NCI-H748 treated with DMSO at 0.1 percent for 48 hours (cell line): ENCODE data around the gene MS4A4A.
"Not testable (repeated sequence)": the region's sequence is repeated elsewhere in the genome, so short reads cannot be mapped to it uniquely, and the experiment has no call there.

Experiments
- DNase-seq: peaks from one replicate; lab custom pipeline; 2025; lab: John Stamatoyannopoulos, UW

Gene MS4A4A

DNA sequence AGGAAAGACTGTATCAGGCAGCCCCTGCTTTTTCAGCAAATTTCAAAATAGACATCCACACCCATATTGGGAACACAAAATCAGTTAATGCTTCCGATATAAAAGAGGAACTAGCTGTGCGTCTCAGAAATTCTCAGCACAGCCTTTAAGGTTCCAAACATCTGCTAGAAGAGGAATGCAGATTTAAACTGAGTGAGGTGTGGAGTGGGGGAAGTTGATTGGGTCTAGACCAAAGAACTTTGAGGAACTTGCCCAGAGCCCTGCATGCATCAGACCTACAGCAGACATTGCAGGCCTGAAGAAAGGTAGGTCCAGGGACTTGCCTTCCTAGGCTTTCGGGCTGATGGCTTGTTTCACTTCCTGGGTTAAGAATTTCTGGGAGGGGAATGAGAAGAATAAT lies at the start of gene MS4A4A:
TSS of gene MS4A4A (plus strand) at position 255 of the 400 bp plus-strand sequence. CDS start at position 265, 10 bp downstream.
- no peak for DNase-seq

DNA sequence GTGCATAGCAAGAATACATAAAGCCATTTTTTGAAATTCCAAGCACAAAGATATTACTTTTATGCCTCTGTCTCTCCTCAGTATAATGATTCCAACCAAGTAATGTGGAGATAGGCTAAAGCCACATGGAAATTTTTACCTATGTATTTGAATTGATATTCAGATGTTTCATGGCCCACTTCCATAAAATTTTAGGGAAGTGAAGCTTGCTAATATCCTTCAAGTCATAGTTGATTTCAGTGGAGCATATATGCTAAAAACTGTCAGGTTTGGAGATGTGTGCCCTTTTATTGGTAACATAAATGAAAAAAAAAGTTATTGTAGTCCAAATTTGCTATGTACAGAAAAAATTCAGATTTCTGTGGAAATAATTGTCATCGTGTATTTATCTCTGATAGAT lies 49.8 kb upstream of the MS4A4A start:
- no peak for DNase-seq

DNA sequence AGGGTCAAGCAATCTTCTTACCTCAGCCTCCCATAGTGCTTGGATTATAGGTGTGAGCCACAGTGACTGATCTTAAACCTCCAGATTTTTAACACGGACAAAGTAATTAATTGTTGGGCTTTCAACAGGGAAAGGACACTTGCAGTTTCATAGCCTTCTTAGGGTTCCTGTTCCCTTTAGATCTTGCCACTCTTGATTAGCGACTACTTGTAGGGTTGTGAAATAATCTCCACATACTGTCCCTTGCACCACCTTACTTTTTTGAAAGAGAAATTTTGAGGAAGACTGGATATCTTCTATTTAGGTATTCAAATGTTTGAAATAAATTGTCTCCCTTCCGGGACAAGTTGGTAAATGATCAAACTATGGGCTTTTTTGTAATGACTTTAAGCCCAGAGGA lies 45.1 kb upstream of the MS4A4A start:
- no peak for DNase-seq

DNA sequence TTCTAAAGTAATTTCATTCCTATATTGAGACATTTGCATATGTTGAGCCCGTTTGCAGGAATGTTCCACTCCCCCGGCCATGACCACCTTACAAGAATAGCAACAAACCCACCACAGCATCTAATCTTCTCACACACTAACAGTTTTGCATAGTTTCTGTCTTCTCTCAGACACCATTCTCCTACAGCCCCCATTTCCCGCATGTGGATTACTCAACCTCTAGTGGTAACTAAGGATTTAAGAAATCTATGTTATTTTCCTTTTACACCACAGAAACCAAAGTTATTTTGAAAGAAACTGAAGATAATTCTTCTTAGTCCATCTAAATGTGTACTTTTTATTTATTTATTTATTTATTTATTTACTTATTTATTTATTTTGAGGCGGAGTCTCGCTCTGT lies 39.8 kb upstream of the MS4A4A start:
- DNase-seq = no peak

DNA sequence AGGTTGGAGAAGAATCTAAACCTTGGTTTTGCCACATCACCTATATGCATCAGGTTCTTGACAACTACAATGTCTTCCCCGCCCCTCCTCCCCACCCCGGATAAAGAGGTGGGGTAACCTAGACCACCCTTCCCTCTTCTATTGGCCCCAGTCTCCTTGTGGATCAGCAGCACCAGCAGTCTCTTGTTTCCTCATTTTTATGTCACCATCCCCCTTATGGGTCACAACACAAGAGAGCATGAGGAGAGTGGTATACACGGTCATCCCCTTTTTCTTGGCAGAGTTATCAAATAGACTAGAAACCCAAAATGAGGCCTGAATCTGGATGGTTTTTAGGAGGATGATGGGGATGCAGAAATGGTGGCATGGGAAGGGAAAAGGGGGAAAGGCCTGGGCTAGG lies 38.7 kb upstream of the MS4A4A start:
- no peak for DNase-seq

DNA sequence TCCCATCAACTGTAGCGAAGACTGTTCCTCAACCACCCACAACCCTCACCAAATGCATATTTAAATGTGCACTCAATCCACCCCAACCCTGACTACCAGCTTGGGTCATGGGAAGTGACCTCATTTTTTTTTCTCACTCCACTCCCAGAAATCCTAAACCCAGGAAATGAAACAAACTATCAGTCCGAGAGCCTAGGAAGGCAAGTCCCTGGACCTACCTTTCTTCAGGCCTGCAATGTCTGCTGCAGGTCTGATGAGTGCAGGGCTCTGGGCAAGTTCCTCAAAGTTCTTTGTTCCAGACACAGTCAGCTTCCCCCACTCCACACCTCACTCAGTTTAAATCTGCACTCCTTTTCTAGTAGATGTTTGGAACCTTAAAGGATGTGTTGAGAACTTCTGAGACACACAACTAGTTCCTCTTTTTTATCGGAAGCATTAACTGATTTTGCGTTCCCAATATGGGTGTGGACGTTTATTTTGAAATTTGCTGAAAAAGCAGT lies 37.7 kb upstream of the MS4A4A start, which contains the start of gene MS4A4E:
TSS of gene MS4A4E (minus strand) at position 398 of the 500 bp plus-strand sequence. CDS start 13,082 bp downstream, outside the sequence.
- no peak for DNase-seq

DNA sequence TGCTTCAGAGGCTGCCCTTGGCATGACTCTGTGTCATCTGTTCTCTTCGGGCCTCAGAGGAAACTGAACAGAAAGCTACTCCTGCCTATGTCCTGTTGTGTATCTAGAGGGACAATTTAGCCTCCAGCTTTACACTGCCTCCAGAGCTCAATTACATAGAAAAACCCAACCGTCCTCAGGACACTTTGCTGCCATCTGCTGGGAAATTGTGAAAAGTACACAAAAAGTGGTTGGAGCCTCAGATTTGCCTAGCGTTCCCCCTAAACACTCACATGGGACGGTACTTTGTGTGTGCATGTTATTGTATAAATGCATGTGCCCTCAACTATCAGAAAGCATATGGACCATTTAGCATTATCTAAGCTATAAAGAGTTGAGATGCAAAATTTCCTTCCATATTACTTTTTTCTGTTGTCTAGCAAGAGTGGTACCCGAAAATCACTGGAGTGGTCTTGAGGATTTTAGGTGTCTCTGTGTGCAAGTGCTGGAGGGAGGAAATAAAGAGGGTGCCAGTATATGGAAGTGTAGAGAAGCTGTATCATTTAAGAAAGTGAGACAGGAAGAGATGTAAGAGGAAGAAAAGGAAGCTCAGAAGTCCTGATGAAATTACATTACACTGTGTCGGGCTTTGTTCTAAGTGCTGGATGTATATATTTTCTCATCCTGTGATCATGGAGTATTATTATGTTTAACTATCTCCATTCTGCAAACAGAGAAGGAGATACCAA lies 28.8 kb upstream of the MS4A4A start:
- peak; percentile 29 for DNase-seq

DNA sequence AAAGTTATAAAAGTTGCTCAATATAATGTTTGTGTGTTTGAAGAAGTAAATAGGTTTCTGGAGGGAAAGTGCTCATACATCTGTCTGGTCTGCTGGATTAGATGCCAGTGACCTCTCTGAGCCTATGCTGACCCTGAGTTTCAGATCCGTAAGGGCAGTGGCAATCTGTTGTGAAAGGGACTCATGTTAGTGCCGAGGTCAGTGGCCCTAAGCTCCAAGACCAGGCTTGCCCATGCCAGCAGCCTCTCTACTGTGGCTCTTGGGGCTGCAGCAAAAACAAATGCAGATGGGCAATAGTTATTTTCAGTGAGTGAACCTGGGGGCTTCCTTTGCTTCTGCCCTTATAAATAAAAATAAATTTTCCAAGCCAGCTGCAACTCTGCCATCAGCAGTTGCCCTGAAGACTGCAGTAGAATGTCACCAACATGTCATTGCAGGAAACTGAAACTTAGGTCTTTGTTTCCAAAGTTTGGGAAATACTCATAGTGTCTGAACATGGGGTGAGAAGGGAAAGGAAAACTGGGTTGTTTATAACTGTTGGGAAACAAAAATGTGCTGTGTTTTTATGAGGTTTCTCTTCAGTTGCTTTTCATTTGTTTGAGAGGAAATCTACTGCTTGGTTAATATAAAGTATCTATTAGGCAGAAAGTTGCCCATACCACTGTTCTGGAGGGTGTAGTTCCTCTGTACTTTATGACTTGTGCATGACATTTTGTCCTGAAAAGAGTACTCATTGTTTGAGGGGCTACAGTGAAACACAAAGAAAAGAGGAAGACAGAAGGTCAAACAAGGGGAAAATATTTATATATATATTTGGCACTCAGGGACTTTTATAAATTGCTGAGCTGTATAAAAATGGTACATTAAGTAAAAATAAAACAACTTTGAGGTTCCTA lies 28.0 kb upstream of the MS4A4A start:
- no peak for DNase-seq

DNA sequence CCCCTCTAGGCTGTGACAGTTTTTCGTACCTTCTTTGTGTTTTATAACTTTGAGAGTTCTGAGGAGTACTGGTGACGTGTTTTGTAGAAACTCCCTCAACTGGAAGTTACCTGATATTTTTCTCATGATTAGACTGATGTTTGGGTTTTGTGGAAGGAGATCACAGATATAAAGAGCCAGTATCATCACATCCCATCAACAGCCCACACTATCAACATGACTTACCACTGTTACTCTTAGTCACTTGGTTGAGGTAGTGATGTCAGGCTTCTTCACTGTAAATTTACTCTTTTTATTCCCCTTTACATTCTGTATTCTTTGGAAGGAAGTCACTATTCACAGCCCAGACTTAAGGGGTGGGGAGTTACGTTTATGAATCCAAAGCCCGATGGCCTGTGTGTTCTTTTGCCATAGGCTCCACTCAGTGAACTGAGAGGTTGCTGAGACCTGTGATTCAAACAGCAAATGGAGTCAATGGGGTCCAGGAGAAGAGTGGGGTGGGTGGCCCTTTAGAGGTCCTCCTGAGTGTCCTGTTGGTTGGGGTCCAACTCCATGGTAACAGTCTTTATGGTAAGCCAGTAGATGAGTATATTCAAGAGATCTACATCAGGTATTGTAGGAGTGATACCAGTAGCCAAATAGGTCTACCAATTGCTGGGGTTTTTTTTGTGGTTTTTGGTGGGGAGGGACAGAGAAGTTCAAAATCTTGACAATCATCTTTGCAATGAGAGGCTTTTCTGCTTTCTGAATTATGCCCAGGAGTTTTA lies 22.3 kb upstream of the MS4A4A start:
- DNase-seq = no peak

DNA sequence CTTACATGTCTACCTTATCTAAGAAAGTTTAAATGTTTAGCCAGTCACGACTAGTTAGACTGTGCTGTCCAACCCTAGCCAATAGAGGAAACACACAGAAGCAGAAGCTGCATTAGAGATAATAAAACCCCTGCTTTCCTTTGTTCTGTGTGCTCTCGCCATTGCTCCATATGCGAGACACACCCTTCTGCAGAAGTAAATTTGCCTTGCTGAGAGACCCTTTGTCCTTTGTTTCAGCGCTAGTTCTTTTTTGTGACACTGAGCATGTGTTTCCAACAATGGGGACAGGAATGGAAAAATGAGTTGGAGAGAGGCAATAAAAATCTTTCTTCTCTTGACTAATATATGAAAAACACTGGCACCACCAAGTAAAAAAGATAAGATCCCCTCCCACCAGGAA lies 19.5 kb upstream of the MS4A4A start:
- no peak for DNase-seq

DNA sequence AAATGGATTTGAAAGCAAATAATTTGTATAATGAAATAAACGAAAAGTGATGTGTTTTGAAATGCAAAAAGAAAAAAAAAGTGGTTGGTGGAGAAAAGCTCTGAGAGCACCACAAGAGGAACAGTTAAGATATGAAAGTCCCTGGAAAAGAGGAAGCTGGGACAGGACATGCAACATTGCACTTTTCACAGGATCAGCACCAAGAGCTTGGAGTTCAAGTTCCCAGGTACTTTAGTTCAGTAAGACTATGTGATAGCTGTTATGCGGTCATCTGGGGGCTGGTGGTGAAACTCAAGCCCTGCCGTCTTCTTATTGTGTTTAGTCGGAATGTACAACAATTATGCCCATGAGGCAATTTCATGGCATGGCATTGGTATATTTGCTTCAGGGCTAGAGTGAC lies 17.1 kb upstream of the MS4A4A start:
- DNase-seq = no peak

DNA sequence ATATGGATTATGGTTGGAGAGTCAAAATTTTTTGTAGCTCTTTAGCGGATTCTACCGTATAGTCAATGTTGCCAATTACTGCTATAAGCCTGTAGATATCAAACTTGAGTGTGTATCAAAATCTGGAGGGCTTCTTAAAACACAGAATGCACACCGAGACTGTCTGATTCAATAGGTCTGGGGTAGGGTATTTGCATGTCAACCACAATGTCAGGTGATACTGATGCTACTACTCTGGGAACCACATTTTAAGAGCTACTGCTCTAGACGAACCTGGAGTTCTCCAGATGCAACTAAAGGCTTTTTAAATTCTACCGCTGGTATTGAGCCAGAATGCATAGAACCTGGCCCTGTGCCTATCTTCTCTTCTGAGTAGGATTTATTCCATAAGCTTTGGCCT lies 15.8 kb upstream of the MS4A4A start:
- no peak for DNase-seq

DNA sequence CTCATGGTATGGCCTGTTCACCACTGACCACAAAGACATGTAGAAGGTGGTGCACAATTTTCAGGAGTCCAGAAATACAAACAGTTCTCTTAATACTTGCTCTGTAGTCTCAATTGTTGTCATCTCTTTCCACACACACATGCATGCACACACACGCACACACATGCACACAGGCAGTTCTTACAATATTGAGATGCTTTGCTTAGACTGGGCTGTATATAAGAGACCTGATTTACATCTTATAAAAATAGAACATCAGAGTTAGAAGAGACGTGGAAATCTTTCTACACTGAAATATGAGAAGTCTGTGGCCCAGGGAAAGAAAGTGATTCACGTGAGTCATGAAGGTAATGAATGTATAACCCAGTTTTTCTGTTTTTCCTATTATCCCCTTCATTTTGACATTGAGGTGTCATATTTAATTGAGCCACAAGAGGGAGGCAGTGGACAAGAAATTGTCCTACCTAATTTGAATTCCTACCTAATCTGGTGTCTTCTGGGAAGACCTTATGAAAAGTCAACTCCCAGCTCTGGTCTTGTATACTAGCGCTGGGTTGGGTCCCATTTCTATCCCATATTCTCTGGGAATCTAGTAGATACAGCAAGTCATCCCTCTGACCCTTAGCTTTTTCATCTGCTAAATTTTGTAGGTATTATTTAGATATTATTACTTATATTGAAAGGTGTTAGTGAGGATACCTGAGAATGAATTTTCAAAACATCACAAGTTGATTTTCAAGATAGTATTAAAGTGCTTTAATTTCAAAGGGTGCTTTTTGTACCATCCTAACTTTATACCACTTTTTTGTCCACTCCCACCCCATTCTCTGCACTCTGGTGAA lies 14.9 kb upstream of the MS4A4A start:
- DNase-seq = peak; percentile 5

DNA sequence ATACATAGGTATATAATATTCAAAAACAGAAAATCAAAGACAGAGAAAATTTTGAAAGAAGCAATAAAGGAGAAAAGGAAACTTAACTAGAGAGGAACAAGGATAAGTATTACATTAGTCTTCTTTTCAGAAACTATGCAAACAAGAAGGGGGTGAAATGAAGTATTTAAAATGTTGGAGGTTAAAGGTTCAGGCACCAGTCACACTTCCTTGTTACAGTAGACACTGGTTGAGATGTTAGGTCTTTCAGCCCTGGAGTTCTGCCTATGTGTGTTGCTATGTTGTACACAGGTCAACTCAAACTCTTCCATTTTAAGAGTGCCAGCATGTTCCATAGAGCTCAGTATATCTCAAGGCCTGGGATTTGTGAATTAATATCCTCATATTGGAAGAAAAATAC lies 6.0 kb upstream of the MS4A4A start:
- DNase-seq = no peak

DNA sequence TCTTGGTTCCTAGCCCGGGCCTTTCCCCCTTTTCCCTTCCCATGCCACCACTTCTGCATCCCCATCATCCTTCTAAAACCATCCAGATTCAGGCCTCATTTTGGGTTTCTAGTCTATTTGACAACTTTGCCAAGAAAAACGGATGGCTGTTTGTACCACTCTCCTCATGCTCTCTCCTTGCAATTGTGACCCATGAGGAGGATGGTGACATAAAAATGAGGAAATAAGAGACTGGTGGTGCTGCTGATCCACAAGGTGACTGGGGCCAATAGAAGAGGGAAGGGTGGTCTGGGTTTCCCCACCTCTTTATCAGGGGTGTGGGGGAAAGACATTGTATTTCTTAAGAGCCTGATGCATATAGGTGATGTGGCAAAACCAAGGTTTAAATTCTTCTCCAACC lies 1.0 kb downstream of the MS4A4A start:
- DNase-seq = no peak

DNA sequence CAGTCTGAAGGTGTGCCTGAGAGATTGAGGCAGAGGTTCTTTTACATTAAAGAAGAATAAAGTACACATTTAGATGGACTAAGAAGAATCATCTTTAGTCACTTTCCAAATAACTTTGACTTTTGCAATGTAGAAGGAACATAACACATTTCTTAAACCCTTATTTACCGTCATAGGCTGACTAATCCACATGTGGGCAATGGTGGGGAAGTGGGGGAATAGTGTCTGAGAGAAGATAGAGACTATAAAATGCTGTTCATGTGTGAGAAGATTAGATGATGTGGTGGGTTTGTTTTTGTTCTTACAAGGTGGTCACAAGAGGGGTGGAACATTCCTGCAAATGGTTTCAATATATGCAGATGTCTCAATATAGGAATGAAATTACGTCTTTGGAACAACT lies 1.8 kb downstream of the MS4A4A start:
- DNase-seq = no peak

DNA sequence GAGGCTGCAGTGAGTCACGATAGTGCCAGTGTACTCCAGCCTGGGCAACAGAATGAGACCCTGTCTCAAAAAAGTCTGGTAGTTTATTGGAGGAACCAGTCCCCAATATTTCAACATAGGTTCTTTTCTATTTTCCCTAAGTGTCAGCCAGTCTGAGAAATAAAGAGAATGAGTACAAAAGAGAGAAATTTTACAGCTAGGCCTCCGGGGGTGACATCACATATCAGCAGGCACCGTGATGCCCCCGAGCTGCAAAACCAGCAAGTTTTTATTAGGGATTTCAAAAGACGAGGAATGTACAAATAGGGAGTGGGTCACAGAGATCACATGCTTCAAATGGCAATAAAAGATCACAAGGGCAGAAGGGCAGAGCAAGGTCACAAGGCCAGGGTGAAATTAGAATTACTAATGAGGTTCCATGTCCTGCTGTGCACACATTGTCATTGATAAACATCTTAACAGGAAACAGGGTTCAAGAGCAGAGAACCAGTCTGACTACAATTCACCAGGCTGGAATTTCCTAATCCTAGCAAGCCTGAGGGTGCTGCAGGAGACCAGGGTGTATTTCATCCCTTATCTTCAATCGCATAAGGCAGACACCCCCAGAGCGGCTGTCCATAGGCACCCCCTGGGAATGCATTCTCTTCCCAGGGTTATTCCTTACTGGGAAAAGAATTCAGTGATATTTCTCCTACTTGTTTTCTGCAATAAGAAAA lies 5.1 kb downstream of the MS4A4A start:
- not testable (repeated sequence) for DNase-seq

DNA sequence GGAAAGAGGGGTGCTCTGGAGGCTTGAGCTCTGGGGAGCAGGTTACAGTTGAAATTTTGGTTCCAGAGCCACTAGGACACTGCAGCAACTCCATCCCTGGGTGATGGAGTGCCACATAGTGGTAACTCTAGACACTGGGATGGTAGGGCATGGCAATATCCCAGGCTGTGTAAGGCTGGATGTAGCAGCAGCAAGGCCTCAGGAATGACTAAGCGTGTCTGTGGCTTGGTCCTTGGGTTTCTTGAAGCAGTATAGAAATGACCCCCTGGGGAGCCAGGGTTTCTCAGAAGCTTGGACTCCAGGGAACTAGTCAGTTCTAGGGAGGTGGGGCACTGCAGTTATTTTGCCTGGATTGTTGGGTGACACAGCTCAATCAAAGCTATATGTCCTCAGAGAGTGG lies 8.1 kb downstream of the MS4A4A start:
- no peak for DNase-seq

DNA sequence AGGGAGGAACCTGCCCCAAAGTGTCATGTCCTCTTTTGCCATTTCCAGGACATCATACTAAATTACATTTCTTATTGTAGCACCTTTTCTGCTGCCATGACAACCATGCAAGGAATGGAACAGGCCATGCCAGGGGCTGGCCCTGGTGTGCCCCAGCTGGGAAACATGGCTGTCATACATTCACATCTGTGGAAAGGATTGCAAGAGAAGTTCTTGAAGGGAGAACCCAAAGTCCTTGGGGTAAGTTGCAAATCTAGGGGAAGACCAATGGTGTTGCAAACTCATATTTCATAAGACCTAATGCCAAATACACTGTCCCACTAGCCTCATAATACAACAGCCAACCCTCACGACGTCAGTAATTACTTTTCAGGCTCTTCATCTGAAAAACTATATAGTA lies 11.7 kb downstream of the MS4A4A start:
- no peak for DNase-seq

DNA sequence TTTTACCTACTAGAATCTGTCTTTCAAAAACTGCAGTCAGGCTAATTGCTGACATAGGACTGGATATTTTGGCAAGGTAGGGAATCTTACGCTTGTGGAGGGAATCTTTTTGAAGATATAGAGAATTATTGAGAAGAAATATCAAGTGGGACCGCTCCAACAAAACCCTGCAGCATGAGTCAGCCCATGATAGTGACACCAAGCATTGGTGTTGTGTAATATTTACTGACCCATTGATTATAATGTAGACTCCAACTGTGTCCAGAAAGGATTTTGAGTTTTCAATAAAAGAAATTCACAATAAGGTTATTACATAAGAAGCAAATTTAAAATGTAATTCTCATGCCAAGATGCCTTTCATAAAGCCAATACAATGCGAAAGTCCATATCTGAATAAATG lies 20.7 kb downstream of the MS4A4A start:
- no peak for DNase-seq

DNA sequence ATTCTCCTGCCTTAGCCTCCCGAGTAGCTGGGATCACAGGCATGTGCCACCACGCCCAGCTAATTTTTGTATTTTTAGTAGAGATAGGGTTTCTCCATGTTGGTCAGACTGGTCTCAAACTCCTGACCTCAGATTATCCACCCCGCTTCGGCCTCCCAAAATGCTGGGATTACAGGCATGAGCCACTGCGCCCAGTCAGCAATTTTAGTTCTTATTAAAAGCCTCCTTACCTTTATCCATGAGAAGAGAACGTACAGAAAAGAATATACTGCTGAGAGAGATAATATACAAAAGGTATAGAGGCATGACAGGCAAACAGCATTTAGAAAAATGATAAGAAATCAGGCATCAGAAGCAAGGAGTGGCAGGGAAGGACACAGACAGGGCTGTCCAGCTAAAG lies 21.4 kb downstream of the MS4A4A start:
- not testable (repeated sequence) for DNase-seq
